Right cardiac atrium (tissue), 5 donors: Measurements from ENCODE around the gene HGS. TPM values are rescaled to one million over a fixed set of nuclear protein-coding genes. Genes with fewer than 3 reads are reported as not detected.

Source experiments
- ATAC-seq, 2 donors: fragments of 200-7000 bp; cut with Tn5 transposase; one replicate each; pipeline versions ENCODE4 v1.8.0 to v1.9.1; 2020; ENCODE audit warnings: moderate library complexity in 2 of 2, mild to moderate bottlenecking in 1 of 2
- DNase-seq, 3 donors: peaks; one replicate each; pipeline ENCODE4 v3.0.0-alpha.2; 2020
- H3K27ac ChIP-seq: one replicate; pipeline ENCODE4 v1.5.1; 2013; ENCODE audit warnings: mild to moderate bottlenecking, low read length, control low read depth, moderate library complexity
- H3K27me3 ChIP-seq: one replicate; pipeline ENCODE4 v1.6.1; 2013; ENCODE audit not compliant: control insufficient read depth, insufficient read depth
- H3K4me1 ChIP-seq: one replicate; pipeline ENCODE4 v1.6.1; 2013; ENCODE audit warnings: low read length; ENCODE audit not compliant: control insufficient read depth, insufficient read depth
- H3K4me3 ChIP-seq: one replicate; pipeline ENCODE4 v1.5.1; 2013; ENCODE audit warnings: low read length, control low read depth
- H3K9me3 ChIP-seq: one replicate; pipeline ENCODE4 v1.6.1; 2013; ENCODE audit warnings: low read length; ENCODE audit not compliant: control insufficient read depth
- WGBS: extraction: QIAGEN DNeasy Blood & Tissue Kit; methylation state at CpG from one replicate; pipeline ENCODE4 v1.1.7; 2013; 5-methylcytosine and 5-hydroxymethylcytosine counted together
- intact Hi-C, 4 donors: fragments of 100-400 bp; cut with DNase I; formaldehyde crosslinking; loops; one replicate each; pipeline versions ENCODE4 v1.11.0 to v1.14.0; 2022 to 2023
- microRNA-seq, 2 donors: library from miRNA; unstranded; fragments of <30 nt; microRNA quantifications; one replicate each; pipeline ENCODE4 v1.2.0, GENCODE V29; 2020 to 2021
- polyA plus RNA-seq: library from polyadenylated mRNA; stranded (reverse); fragments of 200-250 nt; gene quantifications from one replicate; pipeline ENCODE4 v1.2.3, GENCODE V29; 2013
- total RNA-seq, 4 donors: library from RNA; stranded (reverse); fragmentation: NEBNext Ultra II Directional; extraction: Animal tissue kit (Norgen Biotek cat#: 25700); gene quantifications; one replicate each; pipeline ENCODE4 v1.2.1, GENCODE V29; 2021
- donor health status: healthy with polysubstance abuse.
- donor health status: DM: no; HTN: yes; CAD: no.
- donor health status: DM: no; HTN: no; CAD: no.
- donor health status: DM: no; HTN: yes; CAD: no; lungs with severe emphysema.
- donor health status: DM: yes; HTN: yes; CAD: no.

The HGS gene
- total and polyA plus RNA-seq, 5 donors, result 42.1 to 50.3 (median 48.6) TPM

- no peak overlapping the region for H3K4me3 ChIP-seq
- WGBS, result 50% methylated on average over 26 of the region's 26 CpGs
- no peak overlapping the region for H3K27ac ChIP-seq
- H3K27me3 ChIP-seq, result no peaks in the 10 kb centered on the region
- intact Hi-C loops, result no loop called here
- DNase-seq, result no peak
- ATAC-seq, result peak; percentile 43 to 45
- no peaks in the 10 kb centered on the region for H3K9me3 ChIP-seq
- H3K4me1 ChIP-seq, result no peaks in the 10 kb centered on the region
Observed at GRCh38 chr17:81741594-81742452, 58.0 kb downstream of the HGS start.

Small RNAs within 50 kb of the gene (microRNA-seq; reads per million reads assigned to microRNA genes)
- gene MIR6786, result 0 reads per million in 2 donors

Other genes with a start within 250 kb of the HGS start
- 100 to 1,000 TPM; 347 to 772 (median 510) TPM for gene ACTG1, start 171.2 kb upstream of the HGS start, total RNA-seq
- 410 TPM for gene ACTG1, start 171.2 kb upstream of the HGS start, polyA plus RNA-seq
- under 1 TPM; 0.45 to 0.63 (median 0.53) TPM for gene FSCN2, start 155.6 kb upstream of the HGS start, total RNA-seq
- 0.48 TPM for gene FSCN2, start 155.6 kb upstream of the HGS start, polyA plus RNA-seq
- 10 to 100 TPM; 12.0 to 15.3 (median 13.5) TPM for gene FAAP100, start 131.7 kb upstream of the HGS start, total RNA-seq
- gene FAAP100, start 131.7 kb upstream of the HGS start, polyA plus RNA-seq, result 13.0 TPM
- 100 to 1,000 TPM in 1 of 4 donors, 10 to 100 TPM in 3; 83.5 to 106 (median 89.5) TPM for gene NPLOC4, start 46.9 kb upstream of the HGS start, total RNA-seq
- 36.8 TPM for gene NPLOC4, start 46.9 kb upstream of the HGS start, polyA plus RNA-seq
- under 1 TPM in 2 of 4 donors, not detected in 2; 0.24 to 0.31 TPM for gene TSPAN10, start 46.8 kb upstream of the HGS start, total RNA-seq
- 0.27 TPM for gene TSPAN10, start 46.8 kb upstream of the HGS start, polyA plus RNA-seq
- under 1 TPM in 1 of 4 donors, not detected in 3; 0.41 TPM for gene PDE6G, start 27.5 kb upstream of the HGS start, total RNA-seq
- not detected for gene PDE6G, start 27.5 kb upstream of the HGS start, polyA plus RNA-seq
- 10 to 100 TPM; 20.7 to 27.9 (median 24.6) TPM for gene OXLD1, start 17.4 kb upstream of the HGS start, total RNA-seq
- gene OXLD1, start 17.4 kb upstream of the HGS start, polyA plus RNA-seq, result 41.0 TPM
- gene CCDC137, start 17.3 kb upstream of the HGS start, total RNA-seq, result 1 to 10 TPM; 5.0 to 7.8 (median 6.7) TPM
- gene CCDC137, start 17.3 kb upstream of the HGS start, polyA plus RNA-seq, result 10.9 TPM
- 10 to 100 TPM; 13.2 to 24.4 (median 16.8) TPM for gene ARL16, start 214 bp upstream of the HGS start, total RNA-seq
- gene ARL16, start 214 bp upstream of the HGS start, polyA plus RNA-seq, result 20.9 TPM
- 100 to 1,000 TPM in 3 of 4 donors, 10 to 100 TPM in 1; 83.3 to 142 (median 112) TPM for gene MRPL12, start 19.4 kb downstream of the HGS start, total RNA-seq
- gene MRPL12, start 19.4 kb downstream of the HGS start, polyA plus RNA-seq, result 310 TPM
- gene SLC25A10, start 28.3 kb downstream of the HGS start, total RNA-seq, result 10 to 100 TPM in 1 of 4 donors, 1 to 10 TPM in 3; 5.9 to 11.4 (median 9.6) TPM
- 18.6 TPM for gene SLC25A10, start 28.3 kb downstream of the HGS start, polyA plus RNA-seq
- not detected for gene GCGR, start 120.1 kb downstream of the HGS start, total RNA-seq
- not detected for gene GCGR, start 120.1 kb downstream of the HGS start, polyA plus RNA-seq
- 100 to 1,000 TPM in 2 of 4 donors, 10 to 100 TPM in 2; 88.1 to 120 (median 96.5) TPM for gene MCRIP1, start 149.3 kb downstream of the HGS start, total RNA-seq
- gene MCRIP1, start 149.3 kb downstream of the HGS start, polyA plus RNA-seq, result 146 TPM
- gene PPP1R27, start 151.0 kb downstream of the HGS start, total RNA-seq, result under 1 TPM in 1 of 4 donors, not detected in 3; 0.85 TPM
- not detected for gene PPP1R27, start 151.0 kb downstream of the HGS start, polyA plus RNA-seq
- gene P4HB, start 176.5 kb downstream of the HGS start, total RNA-seq, result 100 to 1,000 TPM; 272 to 375 (median 350) TPM
- gene P4HB, start 176.5 kb downstream of the HGS start, polyA plus RNA-seq, result 278 TPM
- 100 to 1,000 TPM; 113 to 217 (median 142) TPM for gene ARHGDIA, start 187.3 kb downstream of the HGS start, total RNA-seq
- gene ARHGDIA, start 187.3 kb downstream of the HGS start, polyA plus RNA-seq, result 101 TPM
- 10 to 100 TPM; 32.5 to 46.2 (median 39.1) TPM for gene ALYREF, start 207.6 kb downstream of the HGS start, total RNA-seq
- 18.9 TPM for gene ALYREF, start 207.6 kb downstream of the HGS start, polyA plus RNA-seq
- gene ANAPC11, start 207.7 kb downstream of the HGS start, total RNA-seq, result 100 to 1,000 TPM; 135 to 167 (median 148) TPM
- gene ANAPC11, start 207.7 kb downstream of the HGS start, polyA plus RNA-seq, result 338 TPM
- gene NPB, start 218.2 kb downstream of the HGS start, total RNA-seq, result under 1 TPM; 0.14 to 0.53 (median 0.29) TPM
- 0.32 TPM for gene NPB, start 218.2 kb downstream of the HGS start, polyA plus RNA-seq
- gene PCYT2, start 227.4 kb downstream of the HGS start, total RNA-seq, result 10 to 100 TPM; 16.7 to 24.8 (median 18.6) TPM
- gene PCYT2, start 227.4 kb downstream of the HGS start, polyA plus RNA-seq, result 28.5 TPM
- 10 to 100 TPM in 1 of 4 donors, 1 to 10 TPM in 3; 7.6 to 10.1 (median 8.9) TPM for gene SIRT7, start 234.2 kb downstream of the HGS start, total RNA-seq
- 7.3 TPM for gene SIRT7, start 234.2 kb downstream of the HGS start, polyA plus RNA-seq
- 10 to 100 TPM; 16.6 to 28.9 (median 26.0) TPM for gene MAFG, start 243.7 kb downstream of the HGS start, total RNA-seq
- gene MAFG, start 243.7 kb downstream of the HGS start, polyA plus RNA-seq, result 18.4 TPM